ENCODE measurements around the gene NRCAM. TPM values are rescaled to one million over a fixed set of nuclear protein-coding genes. Genes with fewer than 3 reads are reported as not detected.
"Not testable (repeated sequence)": the region's sequence is repeated elsewhere in the genome, so short reads cannot be mapped to it uniquely, and the experiment has no call there.

The NRCAM gene
- polyA plus RNA-seq, 4 donors = 2.8 to 24.1 (median 19.4) TPM

GRCh38 chr7:108404509-108405420 is 51.5 kb downstream of the NRCAM start:
- no peak for DNase-seq (ENCODE audit: low read depth in 4 of 4, low spot score in 3 of 4)

- no peak for DNase-seq (ENCODE audit: low read depth in 4 of 4, low spot score in 3 of 4)
Observed at GRCh38 chr7:108403597-108404217, 52.5 kb downstream of the NRCAM start.

GRCh38 chr7:108402865-108403264 is 53.4 kb downstream of the NRCAM start:
- no peak for DNase-seq (ENCODE audit: low read depth in 4 of 4, low spot score in 3 of 4)

GRCh38 chr7:108396080-108396479 is 60.2 kb downstream of the NRCAM start:
- no peak for DNase-seq (ENCODE audit: low read depth in 4 of 4, low spot score in 3 of 4)

- DNase-seq (ENCODE audit: low read depth in 4 of 4, low spot score in 3 of 4) = no peak
Observed at GRCh38 chr7:108395426-108395825, 60.8 kb downstream of the NRCAM start.

- not testable (repeated sequence) for DNase-seq (ENCODE audit: low read depth in 4 of 4, low spot score in 3 of 4)
Observed at GRCh38 chr7:108393097-108393496, 63.1 kb downstream of the NRCAM start.

GRCh38 chr7:108387686-108388085 is 68.5 kb downstream of the NRCAM start:
- DNase-seq (ENCODE audit: low read depth in 4 of 4, low spot score in 3 of 4) = not testable (repeated sequence)

GRCh38 chr7:108385834-108386422 is 70.3 kb downstream of the NRCAM start:
- DNase-seq (ENCODE audit: low read depth in 4 of 4, low spot score in 3 of 4) = no peak

GRCh38 chr7:108384716-108385483 is 71.3 kb downstream of the NRCAM start:
- DNase-seq (ENCODE audit: low read depth in 4 of 4, low spot score in 3 of 4) = no peak

GRCh38 chr7:108382932-108383331 is 73.3 kb downstream of the NRCAM start:
- DNase-seq (ENCODE audit: low read depth in 4 of 4, low spot score in 3 of 4) = no peak

- DNase-seq (ENCODE audit: low read depth in 4 of 4, low spot score in 3 of 4) = no peak
Observed at GRCh38 chr7:108380517-108380916, 75.7 kb downstream of the NRCAM start.

- DNase-seq (ENCODE audit: low read depth in 4 of 4, low spot score in 3 of 4) = no peak
Observed at GRCh38 chr7:108376206-108376605, 80.0 kb downstream of the NRCAM start.

GRCh38 chr7:108375668-108376067 is 80.6 kb downstream of the NRCAM start:
- DNase-seq (ENCODE audit: low read depth in 4 of 4, low spot score in 3 of 4) = no peak

- no peak for DNase-seq (ENCODE audit: low read depth in 4 of 4, low spot score in 3 of 4)
Observed at GRCh38 chr7:108374899-108375298, 81.3 kb downstream of the NRCAM start.

GRCh38 chr7:108372618-108373017 is 83.6 kb downstream of the NRCAM start:
- no peak for DNase-seq (ENCODE audit: low read depth in 4 of 4, low spot score in 3 of 4)

GRCh38 chr7:108370616-108371015 is 85.6 kb downstream of the NRCAM start:
- no peak for DNase-seq (ENCODE audit: low read depth in 4 of 4, low spot score in 3 of 4)

- no peak for DNase-seq (ENCODE audit: low read depth in 4 of 4, low spot score in 3 of 4)
Observed at GRCh38 chr7:108368466-108368865, 87.8 kb downstream of the NRCAM start.

- no peak for DNase-seq (ENCODE audit: low read depth in 4 of 4, low spot score in 3 of 4)
Observed at GRCh38 chr7:108367946-108368345, 88.3 kb downstream of the NRCAM start.

- no peak for DNase-seq (ENCODE audit: low read depth in 4 of 4, low spot score in 3 of 4)
Observed at GRCh38 chr7:108367314-108367713, 88.9 kb downstream of the NRCAM start.

GRCh38 chr7:108363659-108364058 is 92.6 kb downstream of the NRCAM start:
- DNase-seq (ENCODE audit: low read depth in 4 of 4, low spot score in 3 of 4) = no peak
